SU-DHL-6 (cell line): ENCODE data around the gene NMT1.
"Not testable (repeated sequence)": the region's sequence is repeated elsewhere in the genome, so short reads cannot be mapped to it uniquely, and the experiment has no call there.

Source experiments
- H2AFZ ChIP-seq: fragments of 200-600 bp; sonication (generic); 2 replicates; pipeline ENCODE4 v1.6.1; 2014; ENCODE audit warnings: low read depth, mild to moderate bottlenecking, moderate library complexity, mixed read lengths, antibody characterized with exemption, low read length; ENCODE audit not compliant: severe bottlenecking
- H3F3A ChIP-seq: fragments of 200-600 bp; shearing (Covaris generic); 2 replicates; pipeline ENCODE4 v1.6.0; 2016; ENCODE audit warnings: antibody characterized with exemption, mild to moderate bottlenecking; ENCODE audit not compliant: insufficient read depth
- H3K27ac ChIP-seq: fragments of 200-600 bp; sonication (generic); 2 replicates; pipeline ENCODE4 v1.5.1; 2016; ENCODE audit warnings: low read depth, mild to moderate bottlenecking, low read length, moderate library complexity, mixed read lengths
- H3K27me3 ChIP-seq: fragments of 200-600 bp; sonication (generic), shearing (Covaris generic); 2 replicates; pipeline ENCODE4 v1.6.0; 2014; ENCODE audit warnings: mild to moderate bottlenecking, low read length
- H3K36me3 ChIP-seq: fragments of 200-600 bp; sonication (generic); 2 replicates; pipeline ENCODE4 v1.6.1; 2014; ENCODE audit warnings: mild to moderate bottlenecking, low read length, mixed read lengths
- H3K4me2 ChIP-seq: fragments of 300-600, 200-600 bp; shearing (Covaris generic), sonication (generic); 2 replicates; pipeline ENCODE4 v1.6.0; 2014; ENCODE audit warnings: low read length, low read depth, mild to moderate bottlenecking; ENCODE audit not compliant: poor library complexity, severe bottlenecking
- H3K4me3 ChIP-seq: fragments of 200-600 bp; sonication (generic); 2 replicates; pipeline ENCODE4 v1.5.1; 2014; ENCODE audit warnings: antibody characterized with exemption, low read length, mild to moderate bottlenecking, mixed read lengths; ENCODE audit not compliant: insufficient read depth, poor library complexity, severe bottlenecking
- H3K79me2 ChIP-seq: fragments of 200-600 bp; sonication (generic); 2 replicates; pipeline ENCODE4 v1.6.1; 2014; ENCODE audit warnings: mild to moderate bottlenecking, low read length, moderate library complexity; ENCODE audit not compliant: insufficient read depth
- H3K9ac ChIP-seq: fragments of 200-600 bp; sonication (generic); 2 replicates; pipeline ENCODE4 v1.7.0; 2014; ENCODE audit warnings: mild to moderate bottlenecking, low read length
- H3K9me2 ChIP-seq: fragments of 200-600 bp; sonication (generic); replicated peaks from 2 replicates; pipeline ENCODE4 v1.6.1; 2014; ENCODE audit warnings: low read length; ENCODE audit not compliant: insufficient read depth
- H3K9me3 ChIP-seq: fragments of 200-600 bp; sonication (generic); 2 replicates; pipeline ENCODE4 v1.6.1; 2014; ENCODE audit warnings: low read length, mixed read lengths; ENCODE audit not compliant: insufficient read depth
- H4K20me1 ChIP-seq: fragments of 200-600 bp; sonication (generic); 2 replicates; pipeline ENCODE4 v1.6.1; 2014; ENCODE audit warnings: low read depth, mild to moderate bottlenecking, antibody characterized with exemption, low read length, moderate library complexity, mixed read lengths
- EZH2phosphoT487 ChIP-seq: fragments of 200-600 bp; sonication (generic), shearing (Covaris generic); conservative IDR thresholded peaks from 2 replicates; pipeline ENCODE4 v1.6.1; 2018; ENCODE audit warnings: mild to moderate bottlenecking, antibody characterized with exemption, low read length, moderate library complexity, mixed read lengths
- TF ChIP-seq, protein P1 (sequence below): fragments of 200-600 bp; sonication (generic); IDR thresholded peaks from one replicate; pipeline ENCODE4 v1.5.1; 2017; ENCODE audit warnings: antibody characterized with exemption, mild to moderate bottlenecking, low read length, moderate library complexity; ENCODE audit not compliant: insufficient read depth, poor library complexity, severe bottlenecking

NMT1 gene

DNA sequence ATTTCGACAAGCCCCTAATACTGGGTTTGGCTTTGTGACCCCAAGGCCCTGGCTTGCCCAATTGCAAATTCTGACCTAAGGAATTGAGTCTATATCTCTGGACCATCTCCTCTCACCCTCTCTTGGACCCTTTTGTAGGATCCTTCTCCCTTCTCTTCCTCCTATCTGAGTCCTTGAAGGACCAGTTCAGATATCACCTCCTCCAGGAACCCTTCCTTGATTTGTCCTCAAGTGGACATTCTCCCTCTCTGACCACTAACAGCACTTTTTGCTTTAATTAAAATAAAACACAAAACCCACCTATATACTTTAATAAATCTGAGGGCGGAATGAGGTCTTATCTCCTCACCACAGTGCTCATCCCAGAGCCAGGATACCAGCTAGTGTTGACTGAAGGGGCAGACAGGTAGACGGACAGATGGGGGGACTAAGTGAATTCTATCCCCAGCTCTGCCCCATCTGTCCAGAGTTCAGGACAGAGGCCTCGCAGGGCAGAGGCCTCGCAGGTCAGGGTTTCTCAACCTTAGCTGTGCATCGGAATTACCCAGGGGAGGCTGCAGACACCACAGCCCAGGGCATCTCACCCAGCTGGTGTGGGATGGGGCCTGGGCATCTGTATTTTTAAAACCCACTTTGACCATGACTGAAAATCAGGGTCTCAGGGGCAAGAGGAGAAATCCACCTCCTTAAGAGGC lies 62.1 kb downstream of the NMT1 start:
- no peaks in the 10 kb centered on the region for H4K20me1 ChIP-seq
- no peak overlapping the region for H3K9ac ChIP-seq
- no peaks in the 10 kb centered on the region for H3K9me3 ChIP-seq
- no peak overlapping the region for H3K4me2 ChIP-seq
- H3K9me2 ChIP-seq, result no peaks in the 10 kb centered on the region
- no peak for TF ChIP-seq EZH2phosphoT487
- TF ChIP-seq, protein P1, sequence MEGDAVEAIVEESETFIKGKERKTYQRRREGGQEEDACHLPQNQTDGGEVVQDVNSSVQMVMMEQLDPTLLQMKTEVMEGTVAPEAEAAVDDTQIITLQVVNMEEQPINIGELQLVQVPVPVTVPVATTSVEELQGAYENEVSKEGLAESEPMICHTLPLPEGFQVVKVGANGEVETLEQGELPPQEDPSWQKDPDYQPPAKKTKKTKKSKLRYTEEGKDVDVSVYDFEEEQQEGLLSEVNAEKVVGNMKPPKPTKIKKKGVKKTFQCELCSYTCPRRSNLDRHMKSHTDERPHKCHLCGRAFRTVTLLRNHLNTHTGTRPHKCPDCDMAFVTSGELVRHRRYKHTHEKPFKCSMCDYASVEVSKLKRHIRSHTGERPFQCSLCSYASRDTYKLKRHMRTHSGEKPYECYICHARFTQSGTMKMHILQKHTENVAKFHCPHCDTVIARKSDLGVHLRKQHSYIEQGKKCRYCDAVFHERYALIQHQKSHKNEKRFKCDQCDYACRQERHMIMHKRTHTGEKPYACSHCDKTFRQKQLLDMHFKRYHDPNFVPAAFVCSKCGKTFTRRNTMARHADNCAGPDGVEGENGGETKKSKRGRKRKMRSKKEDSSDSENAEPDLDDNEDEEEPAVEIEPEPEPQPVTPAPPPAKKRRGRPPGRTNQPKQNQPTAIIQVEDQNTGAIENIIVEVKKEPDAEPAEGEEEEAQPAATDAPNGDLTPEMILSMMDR, result no peak
- H3F3A ChIP-seq, result no peaks in the 10 kb centered on the region
- no peak overlapping the region for H3K27ac ChIP-seq
- no peak overlapping the region for H2AFZ ChIP-seq
- H3K36me3 ChIP-seq, result no peaks in the 10 kb centered on the region
- H3K79me2 ChIP-seq, result no peaks in the 10 kb centered on the region
- no peaks in the 10 kb centered on the region for H3K27me3 ChIP-seq
- no peak overlapping the region for H3K4me3 ChIP-seq

DNA sequence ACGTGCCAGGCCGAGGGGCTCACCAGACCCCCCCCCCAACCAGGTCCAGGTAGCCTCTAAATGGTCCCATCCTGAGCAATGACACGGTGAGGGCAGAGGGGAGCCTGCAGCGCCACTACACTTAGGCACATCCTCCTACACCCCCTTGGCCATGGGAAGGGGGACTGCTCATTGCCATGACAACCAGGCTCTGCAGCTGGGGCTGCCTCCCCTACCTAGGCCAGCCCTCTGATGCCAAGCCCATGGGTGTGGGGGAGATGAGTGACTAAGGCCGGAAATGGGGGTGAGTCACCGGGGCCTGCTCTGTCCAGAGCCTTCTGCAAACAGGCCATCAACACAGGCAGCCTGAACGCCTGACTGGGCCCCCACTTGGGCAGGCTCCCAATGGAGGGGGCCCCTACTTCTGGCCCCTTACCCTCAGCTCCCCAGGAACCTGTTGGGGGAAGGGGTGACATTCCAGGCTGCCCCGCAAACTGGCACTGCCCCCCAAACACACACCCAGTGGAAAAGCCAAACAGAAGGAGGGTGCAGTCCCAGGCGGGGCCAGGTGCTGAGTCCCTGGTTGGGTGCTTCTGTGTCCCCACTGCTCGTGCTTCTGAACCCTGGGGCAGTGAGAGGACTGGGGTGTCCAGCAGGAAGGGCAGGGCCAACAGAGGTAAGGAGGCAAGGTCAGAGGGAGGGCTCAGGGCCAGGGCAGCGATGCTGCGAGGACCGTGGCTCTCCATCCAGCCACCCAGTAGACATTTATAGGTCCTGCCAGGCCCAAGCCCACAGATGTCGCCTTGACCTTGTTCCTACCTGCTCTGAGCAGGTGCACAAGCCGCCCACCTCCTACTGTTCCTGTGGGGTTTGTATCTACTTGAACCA lies 63.0 kb downstream of the NMT1 start:
- Histone ChIP-seq H3K9me3 (no peaks in the 10 kb centered on the region), H3K4me3 (no peak overlapping the region), H3K9ac (no peak overlapping the region), H3K27ac (no peak overlapping the region), H4K20me1 (no peaks in the 10 kb centered on the region), H3K36me3 (no peaks in the 10 kb centered on the region), H3K27me3 (no peaks in the 10 kb centered on the region), H3K79me2 (no peaks in the 10 kb centered on the region), H3F3A (no peaks in the 10 kb centered on the region), H2AFZ (no peak overlapping the region), H3K4me2 (no peak overlapping the region), H3K9me2 (no peaks in the 10 kb centered on the region)
- TF ChIP-seq, protein P1, result no peak
- TF ChIP-seq EZH2phosphoT487, result no peak

DNA sequence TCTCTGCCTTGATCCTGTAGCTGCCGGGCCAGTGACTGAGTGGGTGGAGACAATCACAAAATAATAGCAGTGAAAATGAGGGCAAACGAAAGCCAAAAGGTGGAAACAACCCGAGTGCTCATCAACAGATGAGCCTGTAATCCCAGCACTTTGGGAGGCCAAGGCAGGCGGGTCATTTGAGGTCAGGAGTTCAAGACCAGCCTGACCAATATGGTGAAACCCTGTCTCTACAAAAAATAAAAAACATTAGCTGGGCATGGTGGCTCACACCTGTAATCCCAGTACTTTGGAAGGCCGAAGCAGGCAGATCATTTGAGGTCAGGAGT lies 63.6 kb downstream of the NMT1 start:
- H4K20me1 ChIP-seq, H2AFZ ChIP-seq, H3K9ac ChIP-seq, H3K4me3 ChIP-seq, H3K27me3 ChIP-seq, H3K27ac ChIP-seq, H3K4me2 ChIP-seq, H3K9me2 ChIP-seq, H3K9me3 ChIP-seq, H3F3A ChIP-seq, H3K36me3 ChIP-seq, H3K79me2 ChIP-seq: not testable (repeated sequence)

DNA sequence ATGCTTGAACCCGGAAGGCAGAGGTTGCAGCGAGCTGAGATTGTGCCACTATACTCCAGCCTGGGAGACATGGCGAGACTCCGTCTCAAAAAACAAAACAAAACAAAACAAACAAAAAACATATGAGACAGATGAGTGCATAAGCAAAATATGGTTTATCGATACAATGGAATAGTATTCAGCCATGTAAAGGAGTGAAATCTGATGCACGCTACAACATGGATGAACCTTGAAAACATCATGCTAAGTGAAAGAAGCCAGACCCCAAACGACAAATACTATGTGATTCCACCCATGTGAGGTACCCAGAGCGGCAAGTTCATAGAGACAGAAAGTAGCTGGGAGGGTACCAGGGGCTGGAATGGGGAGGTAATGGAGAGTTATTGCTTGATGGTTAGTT lies 64.4 kb downstream of the NMT1 start:
- no peaks in the 10 kb centered on the region for H3K9me2 ChIP-seq
- no peaks in the 10 kb centered on the region for H4K20me1 ChIP-seq
- no peak overlapping the region for H3K4me2 ChIP-seq
- no peak overlapping the region for H3K9ac ChIP-seq
- H3F3A ChIP-seq, result no peaks in the 10 kb centered on the region
- no peak overlapping the region for H3K4me3 ChIP-seq
- H3K27me3 ChIP-seq, result no peaks in the 10 kb centered on the region
- H3K36me3 ChIP-seq, result no peaks in the 10 kb centered on the region
- H2AFZ ChIP-seq, result no peak overlapping the region
- no peaks in the 10 kb centered on the region for H3K79me2 ChIP-seq
- H3K9me3 ChIP-seq, result no peaks in the 10 kb centered on the region
- TF ChIP-seq EZH2phosphoT487, result no peak
- no peak overlapping the region for H3K27ac ChIP-seq
